ENCODE data around the gene MACROD2. TPM values are rescaled to one million over a fixed set of nuclear protein-coding genes. Genes with fewer than 3 reads are reported as not detected.

The MACROD2 gene
- total and polyA plus RNA-seq, 4 donors = 13.0 to 67.1 (median 20.7) TPM

- 6 to 43% methylated on average over 1 of the region's 1 CpG for whole genome bisulfite sequencing, 2 donors
Observed at GRCh38 chr20:14724468-14724867, 729.2 kb downstream of the MACROD2 start.

GRCh38 chr20:14726591-14726990, 731.3 kb downstream of the MACROD2 start:
- ATAC-seq (ENCODE audit: insufficient read depth, low FRiP score) (no peak), DNase-seq (no peak)
- no peaks in the 10 kb centered on the region for H3K4me1 ChIP-seq (ENCODE audit: control insufficient read depth in 5 of 5, insufficient read depth in 5 of 5, low read length in 5 of 5)
- no peaks in the 10 kb centered on the region for H3K9me3 ChIP-seq (ENCODE audit: control insufficient read depth in 4 of 4, insufficient read depth in 3 of 4, low read length in 3 of 4)
- no peaks in the 10 kb centered on the region for H3K36me3 ChIP-seq (ENCODE audit: control insufficient read depth in 4 of 4, insufficient read depth in 4 of 4, low read length in 4 of 4)
- no peak overlapping the region for H3K27ac ChIP-seq (ENCODE audit: low read depth in 1 of 2, low read length in 1 of 2)
- 94 to 97% methylated on average over 3 of the region's 3 CpGs for WGBS, 2 donors
- H3K27me3 ChIP-seq (ENCODE audit: control insufficient read depth in 3 of 3, insufficient read depth in 3 of 3, low read length in 2 of 3) = no peaks in the 10 kb centered on the region
- TF ChIP-seq CTCF (IDR thresholded peaks at IDR 0.05; ENCODE audit: control extremely low read depth, extremely low read depth) = no peak
- H3K9ac ChIP-seq (ENCODE audit: insufficient read depth in 1 of 2, low read length in 2 of 2) = no peak overlapping the region
- no peak overlapping the region for H3K4me3 ChIP-seq

More at GRCh38 chr20:14724468-14724867, 729.2 kb downstream of the MACROD2 start:
- no peak for TF ChIP-seq CTCF (IDR thresholded peaks at IDR 0.05; ENCODE audit: control extremely low read depth, extremely low read depth)
- Histone ChIP-seq H3K36me3 (ENCODE audit: control insufficient read depth in 4 of 4, insufficient read depth in 4 of 4, low read length in 4 of 4) (no peaks in the 10 kb centered on the region), H3K27ac (ENCODE audit: low read depth in 1 of 2, low read length in 1 of 2) (no peak overlapping the region), H3K4me3 (no peak overlapping the region), H3K4me1 (ENCODE audit: control insufficient read depth in 5 of 5, insufficient read depth in 5 of 5, low read length in 5 of 5) (no peaks in the 10 kb centered on the region), H3K9me3 (ENCODE audit: control insufficient read depth in 4 of 4, insufficient read depth in 3 of 4, low read length in 3 of 4) (no peaks in the 10 kb centered on the region), H3K9ac (ENCODE audit: insufficient read depth in 1 of 2, low read length in 2 of 2) (no peak overlapping the region), H3K27me3 (ENCODE audit: control insufficient read depth in 3 of 3, insufficient read depth in 3 of 3, low read length in 2 of 3) (no peaks in the 10 kb centered on the region)
- no peak for ATAC-seq (ENCODE audit: insufficient read depth, low FRiP score)
- no peak for DNase-seq

GRCh38 chr20:14727485-14728150, 732.3 kb downstream of the MACROD2 start:
- Histone ChIP-seq H3K4me1 (ENCODE audit: control insufficient read depth in 5 of 5, insufficient read depth in 5 of 5, low read length in 5 of 5) (no peaks in the 10 kb centered on the region), H3K4me3 (no peak overlapping the region), H3K27me3 (ENCODE audit: control insufficient read depth in 3 of 3, insufficient read depth in 3 of 3, low read length in 2 of 3) (no peaks in the 10 kb centered on the region), H3K27ac (ENCODE audit: low read depth in 1 of 2, low read length in 1 of 2) (no peak overlapping the region), H3K9me3 (ENCODE audit: control insufficient read depth in 4 of 4, insufficient read depth in 3 of 4, low read length in 3 of 4) (peaks cover 0 to 6% (median 0%) of the 10 kb centered on the region in 4 donors), H3K9ac (ENCODE audit: insufficient read depth in 1 of 2, low read length in 2 of 2) (no peak overlapping the region), H3K36me3 (ENCODE audit: control insufficient read depth in 4 of 4, insufficient read depth in 4 of 4, low read length in 4 of 4) (no peaks in the 10 kb centered on the region)
- TF ChIP-seq CTCF (IDR thresholded peaks at IDR 0.05; ENCODE audit: control extremely low read depth, extremely low read depth) = no peak
- ATAC-seq (ENCODE audit: insufficient read depth, low FRiP score) (no peak), DNase-seq (no peak)
- 98 to 100% methylated on average over 1 of the region's 1 CpG for WGBS, 2 donors

GRCh38 chr20:14729390-14729789, 734.1 kb downstream of the MACROD2 start:
- 59 to 81% methylated on average over 3 of the region's 3 CpGs for WGBS, 2 donors
- peaks cover 0 to 6% (median under 1%) of the 10 kb centered on the region in 4 donors for H3K9me3 ChIP-seq (ENCODE audit: control insufficient read depth in 4 of 4, insufficient read depth in 3 of 4, low read length in 3 of 4)
- no peaks in the 10 kb centered on the region for H3K36me3 ChIP-seq (ENCODE audit: control insufficient read depth in 4 of 4, insufficient read depth in 4 of 4, low read length in 4 of 4)
- H3K27me3 ChIP-seq (ENCODE audit: control insufficient read depth in 3 of 3, insufficient read depth in 3 of 3, low read length in 2 of 3) = no peaks in the 10 kb centered on the region
- H3K4me1 ChIP-seq (ENCODE audit: control insufficient read depth in 5 of 5, insufficient read depth in 5 of 5, low read length in 5 of 5) = no peaks in the 10 kb centered on the region
- TF ChIP-seq CTCF (IDR thresholded peaks at IDR 0.05; ENCODE audit: control extremely low read depth, extremely low read depth) = no peak
- H3K9ac ChIP-seq (ENCODE audit: insufficient read depth in 1 of 2, low read length in 2 of 2) = no peak overlapping the region
- ATAC-seq (ENCODE audit: insufficient read depth, low FRiP score) (no peak), DNase-seq (no peak)
- no peak overlapping the region for H3K4me3 ChIP-seq
- H3K27ac ChIP-seq (ENCODE audit: low read depth in 1 of 2, low read length in 1 of 2) = no peak overlapping the region

All from lung (tissue), 12 donors.